WTC11 (cell line): ENCODE measurements around the gene RNF212. TPM values are rescaled to one million over a fixed set of nuclear protein-coding genes. Genes with fewer than 3 reads are reported as not detected.

Source experiments
- ATAC-seq: fragments of 200-7000 bp; cut with Tn5 transposase; 2 replicates; pipeline ENCODE4 v1.10.0; 2021; ENCODE audit warnings: mild to moderate bottlenecking, moderate library complexity
- CTCF ChIA-PET: fragments of 300-600 bp; sonication (Branson Sonifier 250); formaldehyde crosslinking; loops from one replicate; lab custom pipeline; 2021; ENCODE audit warnings: antibody characterized with exemption; lab: Charles Lee
- POLR2A ChIA-PET: fragments of 350-600 bp; sonication (Branson Sonifier 250); formaldehyde crosslinking; loops from one replicate; lab custom pipeline; 2021; ENCODE audit warnings: antibody characterized with exemption; lab: Charles Lee
- DNase-seq: peaks from one replicate; pipeline ENCODE4 v3.0.0; 2021; ENCODE audit warnings: low spot score
- H3K27ac Mint-ChIP-seq: 2 replicates; pipeline ENCODE4 v1.8.0; 2021; ENCODE audit warnings: mixed read lengths
- H3K27me3 Mint-ChIP-seq: 2 replicates; pipeline ENCODE4 v1.8.0; 2021; ENCODE audit warnings: low read depth, mild to moderate bottlenecking, moderate library complexity, mixed read lengths
- H3K36me3 Mint-ChIP-seq: 2 replicates; pipeline ENCODE4 v1.8.0; 2021; ENCODE audit warnings: mixed read lengths
- H3K4me1 Mint-ChIP-seq: 2 replicates; pipeline ENCODE4 v1.8.0; 2022; ENCODE audit warnings: mixed read lengths
- H3K4me3 Mint-ChIP-seq: 2 replicates; pipeline ENCODE4 v1.8.0; 2021; ENCODE audit warnings: mild to moderate bottlenecking, moderate library complexity, mixed read lengths
- H3K9me3 Mint-ChIP-seq: 2 replicates; pipeline ENCODE4 v1.8.0; 2021; ENCODE audit warnings: mixed read lengths
- ATF1 ChIP-seq: sonication (generic); formaldehyde crosslinking; IDR thresholded peaks from 2 replicates; pipeline ENCODE4 v1.8.1; 2023; ENCODE audit warnings: mild to moderate bottlenecking, moderate library complexity, missing genetic modification reagents
- ATF6 ChIP-seq: sonication (generic); formaldehyde crosslinking; IDR thresholded peaks from 2 replicates; pipeline ENCODE4 v1.8.1; 2023; ENCODE audit warnings: mild to moderate bottlenecking, missing genetic modification reagents
- CREM ChIP-seq: sonication (generic); formaldehyde crosslinking; IDR thresholded peaks from 2 replicates; pipeline ENCODE4 v1.8.1; 2022; ENCODE audit warnings: mild to moderate bottlenecking, missing genetic modification reagents, moderate library complexity
- CTCF ChIP-seq: fragments of 200-600 bp; IDR thresholded peaks from 2 replicates; pipeline ENCODE4 v1.8.0; 2022; ENCODE audit warnings: antibody characterized with exemption
- E2F1 ChIP-seq: sonication (generic); formaldehyde crosslinking; IDR thresholded peaks from 2 replicates; pipeline ENCODE4 v1.8.0; 2022; ENCODE audit warnings: mild to moderate bottlenecking, missing genetic modification reagents
- E2F4 ChIP-seq: sonication (generic); formaldehyde crosslinking; IDR thresholded peaks from 2 replicates; pipeline ENCODE4 v1.8.1; 2022; ENCODE audit warnings: low read depth, mild to moderate bottlenecking, moderate library complexity, missing genetic modification reagents, borderline replicate concordance
- E2F5 ChIP-seq: sonication (generic); formaldehyde crosslinking; IDR thresholded peaks from 2 replicates; pipeline ENCODE4 v1.8.1; 2022; ENCODE audit warnings: mild to moderate bottlenecking, moderate library complexity, missing genetic modification reagents
- ELF4 ChIP-seq: sonication (generic); formaldehyde crosslinking; IDR thresholded peaks from 2 replicates; pipeline ENCODE4 v1.8.1; 2022; ENCODE audit warnings: low read depth, mild to moderate bottlenecking, moderate library complexity, missing genetic modification reagents
- HMGA2 ChIP-seq: fragments of 250-450 bp; sonication (Bioruptor Pico); IDR thresholded peaks from 2 replicates; pipeline ENCODE4 v1.4.0; 2021; ENCODE audit warnings: mild to moderate bottlenecking, moderate library complexity
- IRF2 ChIP-seq: sonication (generic); formaldehyde crosslinking; IDR thresholded peaks from 2 replicates; pipeline ENCODE4 v1.8.0; 2022; ENCODE audit warnings: low read depth, missing genetic modification reagents, borderline replicate concordance
- JUN ChIP-seq: sonication (generic); formaldehyde crosslinking; IDR thresholded peaks from 2 replicates; pipeline ENCODE4 v1.8.0; 2023; ENCODE audit warnings: mild to moderate bottlenecking, missing genetic modification reagents
- NFATC4 ChIP-seq: fragments of 250-450 bp; sonication (Bioruptor Pico); IDR thresholded peaks from 2 replicates; pipeline ENCODE4 v1.9.0; 2021; ENCODE audit warnings: mild to moderate bottlenecking
- NFE2L1 ChIP-seq: sonication (generic); formaldehyde crosslinking; IDR thresholded peaks from 2 replicates; pipeline ENCODE4 v1.8.1; 2023; ENCODE audit warnings: missing genetic modification reagents
- NR1H2 ChIP-seq: sonication (generic); formaldehyde crosslinking; IDR thresholded peaks from 2 replicates; pipeline ENCODE4 v1.9.0; 2021; ENCODE audit warnings: mild to moderate bottlenecking, moderate library complexity, missing genetic modification reagents
- NR2C2 ChIP-seq: sonication (generic); formaldehyde crosslinking; IDR thresholded peaks from 2 replicates; pipeline ENCODE4 v1.8.0; 2022; ENCODE audit warnings: mild to moderate bottlenecking, missing genetic modification reagents
- NR3C1 ChIP-seq: sonication (generic); formaldehyde crosslinking; conservative IDR thresholded peaks from 2 replicates; pipeline ENCODE4 v1.8.1; 2023; ENCODE audit warnings: low read depth, mild to moderate bottlenecking, missing genetic modification reagents
- PRRX2 ChIP-seq: fragments of 250-450 bp; sonication (Bioruptor Pico); IDR thresholded peaks from 2 replicates; pipeline ENCODE4 v1.8.0; 2021; ENCODE audit warnings: mild to moderate bottlenecking
- SMAD4 ChIP-seq: sonication (generic); formaldehyde crosslinking; IDR thresholded peaks from 2 replicates; pipeline ENCODE4 v1.8.0; 2022; ENCODE audit warnings: mild to moderate bottlenecking, missing genetic modification reagents
- SOX15 ChIP-seq: fragments of 250-450 bp; sonication (Bioruptor Pico); IDR thresholded peaks from 2 replicates; pipeline ENCODE4 v1.9.0; 2021; ENCODE audit warnings: mild to moderate bottlenecking
- SP1 ChIP-seq: sonication (generic); formaldehyde crosslinking; conservative IDR thresholded peaks from 2 replicates; pipeline ENCODE4 v1.8.1; 2022; ENCODE audit warnings: missing genetic modification reagents
- USF2 ChIP-seq: sonication (generic); formaldehyde crosslinking; IDR thresholded peaks from 2 replicates; pipeline ENCODE4 v1.8.1; 2023; ENCODE audit warnings: mild to moderate bottlenecking, missing genetic modification reagents, moderate library complexity
- total RNA-seq: library from RNA; stranded (reverse); gene quantifications from 3 replicates; pipeline ENCODE4 v1.2.3, GENCODE V29; 2021
- TF ChIP-seq, protein P1 (sequence below): sonication (generic); formaldehyde crosslinking; IDR thresholded peaks from 2 replicates; pipeline ENCODE4 v1.8.0; 2022; ENCODE audit warnings: mild to moderate bottlenecking, missing genetic modification reagents
- TF ChIP-seq, protein P2 (sequence below): sonication (generic); formaldehyde crosslinking; conservative IDR thresholded peaks from 2 replicates; pipeline ENCODE4 v1.8.1; 2023; ENCODE audit warnings: mild to moderate bottlenecking, low read depth, missing genetic modification reagents, moderate library complexity

RNF212 gene
- total RNA-seq, 1 experiment from 2014 or later = 1.0 TPM

GRCh38 chr4:1023895-1024740 is 89.2 kb downstream of the RNF212 start:
- peaks cover 12% of the 10 kb centered on the region for H3K36me3 Mint-ChIP-seq
- H3K4me3 Mint-ChIP-seq = no peak overlapping the region
- CTCF ChIA-PET = no interaction called here
- no peaks in the 10 kb centered on the region; the same call in 1 of the 2 replicates for H3K4me1 Mint-ChIP-seq
- ATAC-seq = no peak
- no peak overlapping the region for H3K27ac Mint-ChIP-seq
- TF ChIP-seq SMAD4 (CRISPR knock-in tag) (no peak), E2F4 (CRISPR knock-in tag) (no peak), SP1 (CRISPR knock-in tag) (no peak), PRRX2 (CRISPR knock-in tag) (no peak), E2F1 (CRISPR knock-in tag) (no peak), NR3C1 (CRISPR knock-in tag) (no peak), ELF4 (CRISPR knock-in tag) (no peak), NFE2L1 (CRISPR knock-in tag) (no peak), IRF2 (no peak), ATF6 (CRISPR knock-in tag) (no peak)
- TF ChIP-seq, protein P1, sequence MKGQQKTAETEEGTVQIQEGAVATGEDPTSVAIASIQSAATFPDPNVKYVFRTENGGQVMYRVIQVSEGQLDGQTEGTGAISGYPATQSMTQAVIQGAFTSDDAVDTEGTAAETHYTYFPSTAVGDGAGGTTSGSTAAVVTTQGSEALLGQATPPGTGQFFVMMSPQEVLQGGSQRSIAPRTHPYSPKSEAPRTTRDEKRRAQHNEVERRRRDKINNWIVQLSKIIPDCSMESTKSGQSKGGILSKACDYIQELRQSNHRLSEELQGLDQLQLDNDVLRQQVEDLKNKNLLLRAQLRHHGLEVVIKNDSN (CRISPR knock-in tag) = no peak
- no peaks in the 10 kb centered on the region for H3K27me3 Mint-ChIP-seq
- POLR2A ChIA-PET = no interaction called here
- DNase-seq = no peak
- H3K9me3 Mint-ChIP-seq = no peaks in the 10 kb centered on the region

DNA sequence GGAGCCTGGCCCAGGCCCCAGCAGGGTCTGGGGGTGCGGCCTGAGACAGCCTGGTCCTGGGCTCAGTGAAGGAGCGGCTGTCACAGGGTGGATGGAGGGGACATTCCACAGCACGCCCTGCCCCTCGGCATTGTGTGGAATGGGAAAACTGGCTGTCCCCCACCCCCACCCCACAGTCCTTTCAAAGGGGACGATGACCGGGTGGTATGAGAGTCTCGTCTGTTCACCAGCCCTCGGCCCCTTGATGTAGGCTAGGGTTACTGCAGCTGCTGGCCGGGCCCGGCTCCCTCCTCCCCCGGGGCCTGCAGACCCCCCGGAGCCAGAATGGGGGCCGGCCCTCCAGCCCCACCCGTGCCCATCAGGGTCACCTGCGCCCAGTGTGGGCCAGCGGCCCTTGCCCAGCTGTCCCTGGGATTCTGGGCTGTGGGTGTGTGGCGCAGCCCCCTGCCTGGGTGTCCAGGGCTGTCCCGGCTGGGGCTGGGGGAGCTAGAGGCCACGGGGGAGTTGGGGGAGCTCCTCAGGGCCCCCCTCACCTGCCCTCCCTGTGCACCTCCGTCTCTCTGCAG is 90.2 kb downstream of the RNF212 start:
- no peaks in the 10 kb centered on the region for H3K27me3 Mint-ChIP-seq
- ATAC-seq (no peak), DNase-seq (no peak)
- ChIA-PET POLR2A (interaction anchor here (0.5 kb wide), 1 partner anchor 130 kb away, joined by 10 read pairs; no protein-coding TSS in a partner anchor), CTCF (no interaction called here)
- no peaks in the 10 kb centered on the region; the same call in 1 of the 2 replicates for H3K4me1 Mint-ChIP-seq
- H3K36me3 Mint-ChIP-seq = peaks cover 12% of the 10 kb centered on the region
- no peak overlapping the region for H3K27ac Mint-ChIP-seq
- no peak overlapping the region for H3K4me3 Mint-ChIP-seq
- H3K9me3 Mint-ChIP-seq = no peaks in the 10 kb centered on the region
- no peak for TF ChIP-seq ATF1 (CRISPR knock-in tag)
- TF ChIP-seq CREM (CRISPR knock-in tag) = no peak
- TF ChIP-seq E2F5 (CRISPR knock-in tag) = no peak
- no peak for TF ChIP-seq SOX15 (CRISPR knock-in tag)
- TF ChIP-seq NFATC4 (CRISPR knock-in tag) = no peak
- TF ChIP-seq CTCF = no peak
- TF ChIP-seq, protein P2, sequence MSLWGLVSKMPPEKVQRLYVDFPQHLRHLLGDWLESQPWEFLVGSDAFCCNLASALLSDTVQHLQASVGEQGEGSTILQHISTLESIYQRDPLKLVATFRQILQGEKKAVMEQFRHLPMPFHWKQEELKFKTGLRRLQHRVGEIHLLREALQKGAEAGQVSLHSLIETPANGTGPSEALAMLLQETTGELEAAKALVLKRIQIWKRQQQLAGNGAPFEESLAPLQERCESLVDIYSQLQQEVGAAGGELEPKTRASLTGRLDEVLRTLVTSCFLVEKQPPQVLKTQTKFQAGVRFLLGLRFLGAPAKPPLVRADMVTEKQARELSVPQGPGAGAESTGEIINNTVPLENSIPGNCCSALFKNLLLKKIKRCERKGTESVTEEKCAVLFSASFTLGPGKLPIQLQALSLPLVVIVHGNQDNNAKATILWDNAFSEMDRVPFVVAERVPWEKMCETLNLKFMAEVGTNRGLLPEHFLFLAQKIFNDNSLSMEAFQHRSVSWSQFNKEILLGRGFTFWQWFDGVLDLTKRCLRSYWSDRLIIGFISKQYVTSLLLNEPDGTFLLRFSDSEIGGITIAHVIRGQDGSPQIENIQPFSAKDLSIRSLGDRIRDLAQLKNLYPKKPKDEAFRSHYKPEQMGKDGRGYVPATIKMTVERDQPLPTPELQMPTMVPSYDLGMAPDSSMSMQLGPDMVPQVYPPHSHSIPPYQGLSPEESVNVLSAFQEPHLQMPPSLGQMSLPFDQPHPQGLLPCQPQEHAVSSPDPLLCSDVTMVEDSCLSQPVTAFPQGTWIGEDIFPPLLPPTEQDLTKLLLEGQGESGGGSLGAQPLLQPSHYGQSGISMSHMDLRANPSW (CRISPR knock-in tag) = no peak
- no peak for TF ChIP-seq HMGA2 (CRISPR knock-in tag)
- no peak for TF ChIP-seq USF2 (CRISPR knock-in tag)
- no peak for TF ChIP-seq NR1H2 (CRISPR knock-in tag)
- TF ChIP-seq JUN (CRISPR knock-in tag) = no peak
- no peak for TF ChIP-seq NR2C2 (CRISPR knock-in tag)
